ENCODE results near the gene GAGE10. TPM values are rescaled to one million over a fixed set of nuclear protein-coding genes. Genes with fewer than 3 reads are reported as not detected.
"Not testable (repeated sequence)": the region's sequence is repeated elsewhere in the genome, so short reads cannot be mapped to it uniquely, and the experiment has no call there.

Gene GAGE10
- total RNA-seq, 1 donor from 2014 or later: not detected

- Histone ChIP-seq H3K4me1 (no peaks in the 10 kb centered on the region), H3K27ac (replicated peaks) (no peak overlapping the region), H3K36me3 (no peaks in the 10 kb centered on the region), H3K27me3 (ENCODE audit: low read depth) (no peaks in the 10 kb centered on the region), H3K4me3 (no peak overlapping the region), H3K9me3 (replicated peaks) (no peaks in the 10 kb centered on the region)
- intact Hi-C loops (cut with micrococcal nuclease): no loop called here
- DNase-seq: no peak
- no peak for TF ChIP-seq CTCF (IDR thresholded peaks at IDR 0.05; ENCODE audit: borderline replicate concordance)
Observed at GRCh38 chrX:49287665-49288064, 15.8 kb upstream of the GAGE10 start.

GRCh38 chrX:49290215-49290614 lies 13.2 kb upstream of the GAGE10 start:
- H3K27ac ChIP-seq (replicated peaks): no peak overlapping the region
- H3K27me3 ChIP-seq (ENCODE audit: low read depth): no peaks in the 10 kb centered on the region
- H3K4me1 ChIP-seq: no peaks in the 10 kb centered on the region
- no peak for DNase-seq
- no peak overlapping the region for H3K4me3 ChIP-seq
- no peaks in the 10 kb centered on the region for H3K9me3 ChIP-seq (replicated peaks)
- no peak for TF ChIP-seq CTCF (IDR thresholded peaks at IDR 0.05; ENCODE audit: borderline replicate concordance)
- H3K36me3 ChIP-seq: no peaks in the 10 kb centered on the region
- intact Hi-C loops (cut with micrococcal nuclease): no loop called here

- H3K9me3 ChIP-seq (replicated peaks): no peaks in the 10 kb centered on the region
- no peak overlapping the region for H3K4me3 ChIP-seq
- no peak overlapping the region for H3K27ac ChIP-seq (replicated peaks)
- H3K27me3 ChIP-seq (ENCODE audit: low read depth): no peaks in the 10 kb centered on the region
- DNase-seq: peak; percentile 35
- H3K36me3 ChIP-seq: no peaks in the 10 kb centered on the region
- TF ChIP-seq CTCF (IDR thresholded peaks at IDR 0.05; ENCODE audit: borderline replicate concordance): peak; percentile 67
- H3K4me1 ChIP-seq: no peaks in the 10 kb centered on the region
- intact Hi-C loops (cut with micrococcal nuclease): no loop called here
Observed at GRCh38 chrX:49291615-49292337, 11.7 kb upstream of the GAGE10 start.

- TF ChIP-seq CTCF (IDR thresholded peaks at IDR 0.05; ENCODE audit: borderline replicate concordance): no peak
- no peak for DNase-seq
Observed at GRCh38 chrX:49292400-49293362, 10.8 kb upstream of the GAGE10 start.

GRCh38 chrX:49299293-49299692 lies 4.2 kb upstream of the GAGE10 start:
- DNase-seq; H3K4me3 ChIP-seq; H3K36me3 ChIP-seq; H3K4me1 ChIP-seq; H3K27me3 ChIP-seq (ENCODE audit: low read depth); intact Hi-C loops (cut with micrococcal nuclease); H3K9me3 ChIP-seq (replicated peaks); H3K27ac ChIP-seq (replicated peaks): not testable (repeated sequence)

More at GRCh38 chrX:49292400-49293362, 10.8 kb upstream of the GAGE10 start:
- no peak overlapping the region for H3K27ac ChIP-seq (replicated peaks)
- H3K36me3 ChIP-seq: no peaks in the 10 kb centered on the region
- no peaks in the 10 kb centered on the region for H3K4me1 ChIP-seq
- H3K4me3 ChIP-seq: no peak overlapping the region
- H3K9me3 ChIP-seq (replicated peaks): no peaks in the 10 kb centered on the region
- H3K27me3 ChIP-seq (ENCODE audit: low read depth): no peaks in the 10 kb centered on the region
- intact Hi-C loops (cut with micrococcal nuclease): no loop called here
